ENCODE measurements around the gene DNAJC15. TPM values are rescaled to one million over a fixed set of nuclear protein-coding genes. Genes with fewer than 3 reads are reported as not detected.

DNAJC15 gene
- total RNA-seq, 1 donor from 2014 or later = 17.1 TPM

DNA sequence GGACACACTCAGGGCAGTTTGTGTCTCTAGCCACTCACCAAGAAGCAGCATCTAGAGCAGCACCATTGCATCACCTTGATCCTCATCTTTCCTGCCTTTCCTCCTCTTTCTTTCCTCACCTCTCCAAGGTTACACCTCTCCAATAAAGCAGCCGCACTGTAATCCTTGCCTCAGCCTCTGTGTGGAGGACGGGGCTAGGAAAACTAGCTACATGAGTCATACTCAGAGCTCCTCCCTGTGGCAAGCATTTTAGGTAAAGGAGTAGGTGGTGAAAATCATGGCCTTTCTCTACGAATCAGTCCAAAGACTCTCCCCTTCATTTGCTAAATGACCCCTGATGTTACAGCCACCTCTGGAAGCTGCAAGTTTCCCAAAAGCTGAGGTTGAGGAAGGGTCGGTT lies 108.9 kb downstream of the DNAJC15 start:
- peak overlapping the region; percentile 67 for H3K27ac Mint-ChIP-seq (ENCODE audit: unreplicated experiment)
- peaks cover 7% of the 10 kb centered on the region for H3K27me3 Mint-ChIP-seq (ENCODE audit: unreplicated experiment)
- peaks cover 65% of the 10 kb centered on the region for H3K4me1 Mint-ChIP-seq (ENCODE audit: low read depth, unreplicated experiment)
- TF ChIP-seq, protein P1, sequence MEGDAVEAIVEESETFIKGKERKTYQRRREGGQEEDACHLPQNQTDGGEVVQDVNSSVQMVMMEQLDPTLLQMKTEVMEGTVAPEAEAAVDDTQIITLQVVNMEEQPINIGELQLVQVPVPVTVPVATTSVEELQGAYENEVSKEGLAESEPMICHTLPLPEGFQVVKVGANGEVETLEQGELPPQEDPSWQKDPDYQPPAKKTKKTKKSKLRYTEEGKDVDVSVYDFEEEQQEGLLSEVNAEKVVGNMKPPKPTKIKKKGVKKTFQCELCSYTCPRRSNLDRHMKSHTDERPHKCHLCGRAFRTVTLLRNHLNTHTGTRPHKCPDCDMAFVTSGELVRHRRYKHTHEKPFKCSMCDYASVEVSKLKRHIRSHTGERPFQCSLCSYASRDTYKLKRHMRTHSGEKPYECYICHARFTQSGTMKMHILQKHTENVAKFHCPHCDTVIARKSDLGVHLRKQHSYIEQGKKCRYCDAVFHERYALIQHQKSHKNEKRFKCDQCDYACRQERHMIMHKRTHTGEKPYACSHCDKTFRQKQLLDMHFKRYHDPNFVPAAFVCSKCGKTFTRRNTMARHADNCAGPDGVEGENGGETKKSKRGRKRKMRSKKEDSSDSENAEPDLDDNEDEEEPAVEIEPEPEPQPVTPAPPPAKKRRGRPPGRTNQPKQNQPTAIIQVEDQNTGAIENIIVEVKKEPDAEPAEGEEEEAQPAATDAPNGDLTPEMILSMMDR (IDR thresholded peaks at IDR 0.05; ENCODE audit: partially characterized antibody, unreplicated experiment) = no peak
- H3K4me3 Mint-ChIP-seq (ENCODE audit: unreplicated experiment) = no peak overlapping the region
- peaks cover 14% of the 10 kb centered on the region for H3K9me3 Mint-ChIP-seq (ENCODE audit: unreplicated experiment)
- DNase-seq = no peak
- no peaks in the 10 kb centered on the region for H3K36me3 Mint-ChIP-seq (ENCODE audit: unreplicated experiment)

DNA sequence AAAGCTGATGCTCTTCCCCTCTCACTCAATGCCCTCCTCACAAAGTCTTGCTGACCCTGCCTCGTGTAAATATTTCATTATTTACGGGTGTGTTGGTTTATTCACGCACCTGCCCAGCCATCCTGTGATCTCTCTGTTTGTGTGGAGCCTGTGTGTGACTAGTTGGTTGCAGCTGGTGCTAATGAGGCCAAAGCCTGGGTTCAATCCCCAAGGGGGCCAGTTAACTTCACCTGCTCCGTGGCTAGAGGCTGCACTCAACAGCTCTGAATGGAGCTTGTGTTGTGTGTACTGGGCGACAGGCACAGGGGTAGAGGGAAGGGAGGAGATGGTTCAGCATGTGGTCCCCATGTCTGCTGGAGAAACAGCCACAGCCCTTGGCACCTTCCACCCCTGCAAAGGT lies 109.5 kb downstream of the DNAJC15 start:
- Mint-ChIP-seq H3K27me3 (ENCODE audit: unreplicated experiment) (peaks cover 9% of the 10 kb centered on the region), H3K4me1 (ENCODE audit: low read depth, unreplicated experiment) (peaks cover 64% of the 10 kb centered on the region), H3K9me3 (ENCODE audit: unreplicated experiment) (peaks cover 16% of the 10 kb centered on the region), H3K36me3 (ENCODE audit: unreplicated experiment) (no peaks in the 10 kb centered on the region), H3K27ac (ENCODE audit: unreplicated experiment) (peak overlapping the region; percentile 77), H3K4me3 (ENCODE audit: unreplicated experiment) (no peak overlapping the region)
- peak; percentile 55 for DNase-seq
- TF ChIP-seq, protein P1 (IDR thresholded peaks at IDR 0.05; ENCODE audit: partially characterized antibody, unreplicated experiment) = no peak

DNA sequence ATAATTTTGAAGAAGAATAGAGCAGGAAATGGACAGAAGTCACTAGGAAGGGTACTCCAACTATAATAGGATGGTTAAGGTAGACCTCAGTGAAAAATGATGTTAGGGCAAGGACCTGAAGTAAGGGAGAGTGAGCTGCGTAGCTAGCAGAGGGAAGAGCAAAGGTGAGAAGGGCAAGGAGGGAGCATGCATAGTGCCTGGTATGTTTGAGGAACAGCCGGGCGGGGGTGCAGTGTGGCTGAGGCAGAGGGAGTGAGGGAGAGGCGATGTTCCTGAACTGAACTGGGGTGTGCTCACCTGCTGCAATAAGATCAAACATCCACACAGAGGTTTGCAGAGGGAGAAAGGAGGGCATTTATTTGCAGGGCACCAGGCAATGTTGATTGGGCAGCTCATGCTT lies 110.4 kb downstream of the DNAJC15 start:
- Mint-ChIP-seq H3K4me1 (ENCODE audit: low read depth, unreplicated experiment) (peaks cover 55% of the 10 kb centered on the region), H3K27me3 (ENCODE audit: unreplicated experiment) (peaks cover 9% of the 10 kb centered on the region), H3K27ac (ENCODE audit: unreplicated experiment) (peak overlapping the region; percentile 78), H3K9me3 (ENCODE audit: unreplicated experiment) (peaks cover 16% of the 10 kb centered on the region), H3K4me3 (ENCODE audit: unreplicated experiment) (peak overlapping the region; percentile 49), H3K36me3 (ENCODE audit: unreplicated experiment) (no peaks in the 10 kb centered on the region)
- TF ChIP-seq, protein P1 (IDR thresholded peaks at IDR 0.05; ENCODE audit: partially characterized antibody, unreplicated experiment) = no peak
- DNase-seq = no peak

DNA sequence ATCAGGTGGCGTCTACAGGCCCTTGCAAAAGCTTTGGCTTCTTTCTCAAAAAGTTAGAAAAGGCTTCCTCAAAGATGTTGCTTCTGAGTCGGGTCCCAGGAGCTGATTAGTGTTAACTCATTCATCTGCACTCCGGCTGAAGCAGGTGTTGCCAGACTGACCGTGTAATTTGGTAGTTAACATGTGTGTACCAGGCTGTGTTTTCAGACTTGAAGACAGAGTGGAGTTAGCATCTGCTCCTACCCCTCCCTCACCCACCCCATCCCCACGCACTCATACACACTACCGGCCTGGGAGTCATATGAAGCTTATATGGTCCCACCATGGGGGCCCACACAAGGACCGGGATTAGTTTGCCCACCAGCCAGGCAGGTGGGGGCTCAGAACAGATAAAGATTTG lies 111.5 kb downstream of the DNAJC15 start:
- peak overlapping the region; percentile 30 for H3K4me3 Mint-ChIP-seq (ENCODE audit: unreplicated experiment)
- H3K4me1 Mint-ChIP-seq (ENCODE audit: low read depth, unreplicated experiment) = peaks cover 45% of the 10 kb centered on the region
- peaks cover 9% of the 10 kb centered on the region for H3K27me3 Mint-ChIP-seq (ENCODE audit: unreplicated experiment)
- DNase-seq = peak; percentile 38
- peak overlapping the region; percentile 24 for H3K27ac Mint-ChIP-seq (ENCODE audit: unreplicated experiment)
- TF ChIP-seq, protein P1 (IDR thresholded peaks at IDR 0.05; ENCODE audit: partially characterized antibody, unreplicated experiment) = no peak
- no peaks in the 10 kb centered on the region for H3K36me3 Mint-ChIP-seq (ENCODE audit: unreplicated experiment)
- H3K9me3 Mint-ChIP-seq (ENCODE audit: unreplicated experiment) = peaks cover 16% of the 10 kb centered on the region

DNA sequence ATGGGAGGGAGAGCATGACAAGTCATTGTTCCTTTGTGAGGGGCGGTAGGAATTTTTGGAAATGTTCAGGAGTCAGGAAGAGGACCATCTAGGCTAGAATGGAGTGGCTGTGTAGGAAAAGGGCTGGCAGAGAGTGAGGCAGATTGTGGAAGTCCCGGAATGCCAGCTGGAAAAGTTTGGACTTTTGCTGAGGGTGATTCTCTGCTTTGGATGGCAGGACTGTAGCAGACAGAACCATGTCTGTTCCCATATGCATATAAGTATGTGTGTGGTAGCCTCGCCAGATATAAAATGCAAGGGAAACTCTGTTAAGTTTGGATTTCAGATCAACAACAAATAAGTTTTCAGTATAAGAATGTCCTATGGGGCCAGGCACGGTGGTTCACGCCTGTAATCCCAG lies 112.1 kb downstream of the DNAJC15 start:
- H3K27me3 Mint-ChIP-seq (ENCODE audit: unreplicated experiment) = peaks cover 9% of the 10 kb centered on the region
- peaks cover 44% of the 10 kb centered on the region for H3K4me1 Mint-ChIP-seq (ENCODE audit: low read depth, unreplicated experiment)
- no peaks in the 10 kb centered on the region for H3K36me3 Mint-ChIP-seq (ENCODE audit: unreplicated experiment)
- DNase-seq = no peak
- TF ChIP-seq, protein P1 (IDR thresholded peaks at IDR 0.05; ENCODE audit: partially characterized antibody, unreplicated experiment) = no peak
- H3K9me3 Mint-ChIP-seq (ENCODE audit: unreplicated experiment) = peaks cover 16% of the 10 kb centered on the region
- peak overlapping the region; percentile 24 for H3K27ac Mint-ChIP-seq (ENCODE audit: unreplicated experiment)
- no peak overlapping the region for H3K4me3 Mint-ChIP-seq (ENCODE audit: unreplicated experiment)

Measured in glutamatergic neuron (in vitro differentiated cells).